ENCODE results near the gene KCNJ1. TPM values are rescaled to one million over a fixed set of nuclear protein-coding genes. Genes with fewer than 3 reads are reported as not detected.

KCNJ1 gene
- total and polyA plus RNA-seq, 9 of the 15 experiments (the other 6 are each of a cell fraction or from before 2014, with no cell fraction given), result not detected

DNA sequence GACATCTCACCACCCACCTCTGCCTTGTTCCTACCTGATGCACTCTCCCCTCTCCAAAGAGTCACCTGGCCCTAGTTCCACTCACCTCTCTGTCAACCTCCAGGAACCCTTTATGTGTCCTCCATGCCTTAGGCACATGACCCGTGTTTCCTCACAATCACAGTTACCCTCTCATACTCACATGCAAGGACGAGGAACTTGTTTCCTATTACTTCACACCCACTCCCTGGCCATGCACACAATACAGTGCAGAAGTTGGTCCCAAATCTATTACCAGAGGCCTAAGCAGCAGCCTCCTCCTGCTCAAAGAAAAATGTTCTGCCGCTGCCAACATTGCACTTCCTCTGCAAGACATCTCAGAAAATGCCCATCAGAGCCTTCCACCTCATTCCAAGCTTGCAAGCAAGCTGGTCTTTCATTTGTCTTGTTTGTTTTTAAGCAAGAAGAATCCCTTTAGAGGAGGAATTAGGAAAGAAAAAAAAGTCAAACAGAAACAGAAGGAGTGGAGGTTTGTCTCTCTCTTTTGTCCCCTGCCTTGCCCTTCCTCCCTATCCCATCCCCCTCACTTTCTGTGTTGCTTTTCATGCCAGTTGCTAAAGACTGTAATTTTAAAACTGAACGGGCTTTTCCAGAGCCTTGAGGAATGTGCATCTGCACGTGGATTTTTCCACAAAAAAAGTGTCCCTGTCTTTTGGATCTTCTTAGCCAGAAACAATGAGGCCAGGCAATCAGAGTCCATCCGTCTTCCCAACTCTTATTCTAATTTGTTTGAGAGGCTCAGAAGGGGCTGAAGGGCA lies 63.4 kb downstream of the KCNJ1 start:
- DNase-seq (ENCODE audit: extremely low read depth in 1 of 4, low spot score in 3 of 4) (no peak), ATAC-seq (no peak), FAIRE-seq (no peak)
- no peaks in the 10 kb centered on the region for H3K4me1 ChIP-seq (replicated peaks in 1 of 2; ENCODE audit: control insufficient read depth in 2 of 2, insufficient read depth in 2 of 2, low read length in 2 of 2)
- H3K9me3 ChIP-seq (replicated peaks; ENCODE audit: control insufficient read depth, insufficient read depth, low read depth, low read length), result no peaks in the 10 kb centered on the region
- H3K4me3 ChIP-seq, result no peak overlapping the region
- intact Hi-C loops (cut with micrococcal nuclease), result no loop called here
- no peaks in the 10 kb centered on the region; a peak in 1 of 5 replicates for H3K27me3 ChIP-seq (ENCODE audit: control insufficient read depth in 2 of 2, insufficient read depth in 2 of 2, low read length in 2 of 2)
- H3K27ac ChIP-seq (ENCODE audit: extremely low read depth, low read depth, low read length), result no peak overlapping the region
- in situ Hi-C loops (cut with MboI), result no loop called here
- no TSS peak for BruUV-seq (replicated peaks)
- WGBS (ENCODE audit: insufficient coverage, low coverage, missing lambda C conversion rate), result 0% methylated on average over 6 of the region's 6 CpGs
- peaks cover 2% of the 10 kb centered on the region for H3K9me1 ChIP-seq (ENCODE audit: control insufficient read depth, insufficient read depth, low read length)
- TF ChIP-seq ZNF639 (CRISPR knock-in tag; conservative IDR thresholded peaks at IDR 0.05 in 1 of 2, IDR thresholded peaks at IDR 0.05 in 1 of 2), result no peak
- no peak for TF ChIP-seq NR2F6 (CRISPR knock-in tag; IDR thresholded peaks at IDR 0.05)
- no peak for TF ChIP-seq MTA1 (IDR thresholded peaks at IDR 0.05; ENCODE audit: borderline replicate concordance)
- no peak for TF ChIP-seq U2AF2 (optimal IDR thresholded peaks at IDR 0.05; ENCODE audit: low read depth, low read length)
- TF ChIP-seq, protein P1, sequence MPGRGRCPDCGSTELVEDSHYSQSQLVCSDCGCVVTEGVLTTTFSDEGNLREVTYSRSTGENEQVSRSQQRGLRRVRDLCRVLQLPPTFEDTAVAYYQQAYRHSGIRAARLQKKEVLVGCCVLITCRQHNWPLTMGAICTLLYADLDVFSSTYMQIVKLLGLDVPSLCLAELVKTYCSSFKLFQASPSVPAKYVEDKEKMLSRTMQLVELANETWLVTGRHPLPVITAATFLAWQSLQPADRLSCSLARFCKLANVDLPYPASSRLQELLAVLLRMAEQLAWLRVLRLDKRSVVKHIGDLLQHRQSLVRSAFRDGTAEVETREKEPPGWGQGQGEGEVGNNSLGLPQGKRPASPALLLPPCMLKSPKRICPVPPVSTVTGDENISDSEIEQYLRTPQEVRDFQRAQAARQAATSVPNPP (IDR thresholded peaks at IDR 0.05; ENCODE audit: borderline replicate concordance, insufficient read depth, insufficient read length), result no peak
- TF ChIP-seq PTBP1 (IDR thresholded peaks at IDR 0.05; ENCODE audit: low read depth, low read length), result no peak
- TF ChIP-seq GABPB1 (CRISPR knock-in tag; IDR thresholded peaks at IDR 0.05), result no peak
- TF ChIP-seq SIN3B (IDR thresholded peaks at IDR 0.05; ENCODE audit: low read depth), result no peak
- TF ChIP-seq ZNF583 (CRISPR knock-in tag; IDR thresholded peaks at IDR 0.05), result no peak
- no peaks in the 10 kb centered on the region for H3K36me3 ChIP-seq (ENCODE audit: control insufficient read depth, insufficient read depth, low read length)
- no peak overlapping the region for H3K9ac ChIP-seq (ENCODE audit: insufficient read depth in 1 of 2, low read depth in 2 of 2, low read length in 2 of 2)
- H3K4me2 ChIP-seq (ENCODE audit: insufficient read depth, low read length), result no peak overlapping the region
- no peaks in the 10 kb centered on the region for H3K79me2 ChIP-seq (ENCODE audit: control insufficient read depth, insufficient read depth, low read length)
- ChIA-PET CTCF (ENCODE audit: low intra/inter-chr PET ratio) (no interaction called here), POLR2A (no interaction called here)
- H2AFZ ChIP-seq (ENCODE audit: low read depth, low read length), result no peak overlapping the region
- no peaks in the 10 kb centered on the region for H4K20me1 ChIP-seq (replicated peaks; ENCODE audit: control insufficient read depth, insufficient read depth, low read length)
